CD4-positive, alpha-beta memory T cell (primary cell): Measurements from ENCODE around the gene FAM222A. TPM values are rescaled to one million over a fixed set of nuclear protein-coding genes. Genes with fewer than 3 reads are reported as not detected.

Source experiments
- CTCF ChIA-PET: fragments of 350-600 bp; sonication (Branson Sonifier 250); formaldehyde crosslinking; loops from one replicate; lab custom pipeline; 2021; ENCODE audit warnings: inconsistent platforms; ENCODE audit not compliant: partially characterized antibody; lab: Charles Lee
- POLR2A ChIA-PET: fragments of 350-600 bp; sonication (Branson Sonifier 250); formaldehyde crosslinking; loops from one replicate; lab custom pipeline; 2021; ENCODE audit not compliant: partially characterized antibody; lab: Charles Lee
- DNase-seq, 5 donors: peaks; one replicate each; pipeline versions ENCODE4 v3.0.0 to v3.0.0-alpha.2; 2020 to 2022; ENCODE audit warnings: mixed read lengths in 1 of 5
- H3K27ac ChIP-seq: one replicate; pipeline ENCODE4 v1.7.0; 2013; ENCODE audit warnings: low read depth, low read length
- H3K27me3 ChIP-seq: 2 replicates; pipeline ENCODE4 v1.7.0; 2013; ENCODE audit warnings: mild to moderate bottlenecking, low read length, moderate library complexity; ENCODE audit not compliant: insufficient read depth
- H3K36me3 ChIP-seq: 2 replicates; pipeline ENCODE4 v1.7.0; 2013; ENCODE audit warnings: mild to moderate bottlenecking, low read length, moderate library complexity; ENCODE audit not compliant: insufficient read depth
- H3K4me1 ChIP-seq: 2 replicates; pipeline ENCODE4 v1.7.0; 2013; ENCODE audit warnings: mild to moderate bottlenecking, low read length, moderate library complexity; ENCODE audit not compliant: insufficient read depth
- H3K4me3 ChIP-seq, 2 donors: one replicate each; pipeline ENCODE4 v1.7.0; 2013; ENCODE audit warnings: low read length in 2 of 2, mild to moderate bottlenecking in 1 of 2
- H3K9me3 ChIP-seq, 2 donors: one replicate each; pipeline ENCODE4 v1.7.0; 2013; ENCODE audit warnings: low read length in 2 of 2, control low read depth in 1 of 2; ENCODE audit not compliant: control insufficient read depth in 1 of 2
- H3K27ac Mint-ChIP-seq, 7 donors: one replicate each; pipeline ENCODE4 v1.8.0; 2020 to 2021; ENCODE audit warnings: mixed read lengths in 7 of 7, mild to moderate bottlenecking in 6 of 7, inconsistent platforms in 3 of 7, moderate library complexity in 3 of 7
- H3K27me3 Mint-ChIP-seq, 2 donors: one replicate each; pipeline ENCODE4 v1.8.0; 2020 to 2021; ENCODE audit warnings: mixed read lengths in 2 of 2
- H3K36me3 Mint-ChIP-seq, 2 donors: one replicate each; pipeline ENCODE4 v1.8.0; 2020 to 2021; ENCODE audit warnings: mixed read lengths in 2 of 2, inconsistent platforms in 1 of 2, mild to moderate bottlenecking in 1 of 2
- H3K4me1 Mint-ChIP-seq, 4 donors: one replicate each; pipeline ENCODE4 v1.8.0; 2020 to 2021; ENCODE audit warnings: mixed read lengths in 4 of 4, mild to moderate bottlenecking in 1 of 4
- H3K4me3 Mint-ChIP-seq, 8 donors: one replicate each; pipeline ENCODE4 v1.8.0; 2020 to 2021; ENCODE audit warnings: mixed read lengths in 8 of 8, mild to moderate bottlenecking in 7 of 8, moderate library complexity in 6 of 8, inconsistent platforms in 3 of 8
- H3K9me3 Mint-ChIP-seq, 8 donors: one replicate each; pipeline ENCODE4 v1.8.0; 2020 to 2021; ENCODE audit warnings: mixed read lengths in 8 of 8, mild to moderate bottlenecking in 5 of 8, inconsistent platforms in 3 of 8, moderate library complexity in 1 of 8
- intact Hi-C: fragments of 100-400 bp; cut with micrococcal nuclease; formaldehyde crosslinking; loops from one replicate; pipeline ENCODE4 v1.15.1; 2023
- polyA plus RNA-seq, 2 donors: library from polyadenylated mRNA; unstranded; fragments of 300-500 nt; fragmentation: Illumina TruSeq; gene quantifications; one replicate each; pipeline ENCODE4 v1.2.3, GENCODE V29; 2021
- total RNA-seq, 2 experiments: library from RNA; stranded (reverse); gene quantifications; one replicate each; pipeline ENCODE4 v1.2.3, GENCODE V29; 2021

FAM222A gene
- total and polyA plus RNA-seq, 4 experiments from 2014 or later: 0.25 to 0.69 (median 0.55) TPM; not detected in 1

DNA sequence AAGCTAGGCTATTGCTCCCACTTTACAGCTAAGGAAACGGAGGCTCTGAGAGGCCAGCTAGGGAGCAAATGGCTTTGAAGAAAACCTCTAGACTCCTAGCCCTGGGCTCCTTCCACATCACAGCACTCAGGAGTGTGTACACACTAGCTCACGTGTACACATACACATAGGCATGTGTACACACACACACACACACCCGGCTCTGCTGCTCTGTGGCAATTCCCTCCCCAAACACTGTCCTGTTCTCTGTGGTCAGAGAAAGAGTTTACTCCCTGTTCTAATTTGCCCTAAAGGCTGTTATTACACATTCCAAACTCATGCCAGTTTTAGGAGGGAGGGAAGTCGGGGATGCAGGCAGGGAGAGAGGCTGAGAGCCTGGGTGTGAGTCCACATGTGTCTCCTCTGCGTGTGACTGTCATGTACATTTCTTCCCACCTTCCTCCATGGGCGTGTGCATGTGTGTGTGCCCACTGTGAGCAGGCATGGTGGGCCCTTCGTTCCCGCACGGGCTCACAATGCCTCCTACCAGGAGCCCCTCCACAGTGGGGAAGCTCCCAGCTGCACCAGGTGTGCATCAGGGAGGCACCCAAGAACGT is 105.4 kb downstream of the FAM222A start:
- no peaks in the 10 kb centered on the region for H3K36me3 Mint-ChIP-seq
- ChIA-PET POLR2A (no interaction called here), CTCF (interaction anchor here (0.9 kb wide), 1 partner anchor 26 kb away, joined by 5 read pairs; no protein-coding TSS in a partner anchor)
- peaks cover 8 to 13% of the 10 kb centered on the region in 2 donors for H3K27me3 Mint-ChIP-seq
- H3K9me3 ChIP-seq: no peaks in the 10 kb centered on the region
- H3K27me3 ChIP-seq: no peaks in the 10 kb centered on the region
- H3K4me3 Mint-ChIP-seq: no peak overlapping the region
- no peaks in the 10 kb centered on the region for H3K36me3 ChIP-seq
- intact Hi-C loops: no loop called here
- no peaks in the 10 kb centered on the region for H3K9me3 Mint-ChIP-seq
- H3K4me1 Mint-ChIP-seq: no peaks in the 10 kb centered on the region
- no peak overlapping the region for H3K27ac Mint-ChIP-seq
- no peak overlapping the region for H3K27ac ChIP-seq
- H3K4me1 ChIP-seq: no peaks in the 10 kb centered on the region
- no peak for DNase-seq
- H3K4me3 ChIP-seq: no peak overlapping the region

Other genes starting within 250 kb of the FAM222A start
- 10 to 100 TPM; 29.2 to 31.9 TPM for gene KCTD10, start 236.5 kb upstream of the FAM222A start, total RNA-seq
- 10 to 100 TPM; 23.2 to 25.3 TPM for gene KCTD10, start 236.5 kb upstream of the FAM222A start, polyA plus RNA-seq
- 10 to 100 TPM; 55.8 to 58.1 TPM for gene UBE3B, start 236.2 kb upstream of the FAM222A start, total RNA-seq
- gene UBE3B, start 236.2 kb upstream of the FAM222A start, polyA plus RNA-seq: 10 to 100 TPM; 24.0 to 24.4 TPM
- 10 to 100 TPM; 16.0 to 16.9 TPM for gene MMAB, start 140.3 kb upstream of the FAM222A start, total RNA-seq
- 10 to 100 TPM; 17.2 to 30.2 TPM for gene MMAB, start 140.3 kb upstream of the FAM222A start, polyA plus RNA-seq
- 10 to 100 TPM; 10.0 to 11.0 TPM for gene MVK, start 140.0 kb upstream of the FAM222A start, total RNA-seq
- gene MVK, start 140.0 kb upstream of the FAM222A start, polyA plus RNA-seq: 1 to 10 TPM; 1.9 to 4.2 TPM
- gene TRPV4, start 119.6 kb downstream of the FAM222A start, total RNA-seq: under 1 TPM in 1 of 2 experiments, not detected in 1; 0.17 TPM
- gene TRPV4, start 119.6 kb downstream of the FAM222A start, polyA plus RNA-seq: not detected
- 10 to 100 TPM; 24.0 TPM for gene GLTP, start 166.7 kb downstream of the FAM222A start, total RNA-seq
- 10 to 100 TPM; 23.6 to 48.1 TPM for gene GLTP, start 166.7 kb downstream of the FAM222A start, polyA plus RNA-seq
- gene TCHP, start 186.4 kb downstream of the FAM222A start, total RNA-seq: 10 to 100 TPM; 41.4 to 45.0 TPM
- 10 to 100 TPM in 1 of 2 donors, 1 to 10 TPM in 1; 3.0 to 15.7 TPM for gene TCHP, start 186.4 kb downstream of the FAM222A start, polyA plus RNA-seq